ENCODE results near the gene SIK1. TPM values are rescaled to one million over a fixed set of nuclear protein-coding genes. Genes with fewer than 3 reads are reported as not detected.
"Not testable (repeated sequence)": the region's sequence is repeated elsewhere in the genome, so short reads cannot be mapped to it uniquely, and the experiment has no call there.

The SIK1 gene
- total RNA-seq, 1 donor from 2014 or later, result 34.1 TPM

DNA sequence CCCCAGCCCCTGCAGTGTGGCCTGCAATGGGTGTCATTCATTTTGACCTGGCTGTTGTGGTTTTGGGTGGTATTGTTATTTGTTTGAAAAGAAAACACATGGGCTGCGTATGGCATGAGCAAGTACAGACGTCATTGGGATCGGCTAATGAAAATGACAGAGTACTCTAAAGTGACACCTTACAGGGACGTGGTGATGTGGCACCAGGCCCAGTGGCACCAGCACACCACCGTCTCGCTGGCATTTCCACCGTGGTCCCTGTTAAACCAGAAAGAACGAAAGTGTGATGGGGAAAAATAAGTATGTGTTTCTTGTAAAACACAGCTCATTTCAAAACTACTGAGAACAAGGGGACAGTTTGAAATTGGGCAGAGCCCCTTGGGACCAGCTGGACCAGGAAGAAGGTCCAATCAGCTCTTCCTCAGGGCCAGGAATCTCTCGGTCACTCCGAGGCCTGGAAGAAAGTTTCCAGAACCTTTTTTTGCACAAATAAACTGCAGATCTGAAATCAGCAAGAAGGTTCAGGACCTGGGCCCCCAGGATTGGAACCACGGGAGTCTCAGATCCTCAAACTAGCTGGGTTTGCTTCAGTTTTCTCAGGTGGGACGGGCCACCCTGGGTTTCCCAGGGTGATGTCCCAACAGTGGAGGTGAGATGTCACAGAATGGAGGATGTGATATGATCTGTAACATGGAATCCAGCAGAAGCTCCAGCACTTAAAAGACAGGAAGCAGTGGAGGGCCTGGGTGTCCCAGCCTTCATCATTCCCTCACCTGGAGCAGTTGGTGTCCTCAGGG is 6.6 kb upstream of the SIK1 start:
- DNase-seq (ENCODE audit: extremely low spot score, unreplicated experiment); H3K36me3 Mint-ChIP-seq (ENCODE audit: unreplicated experiment); H3K27ac Mint-ChIP-seq (ENCODE audit: unreplicated experiment); H3K4me3 Mint-ChIP-seq (ENCODE audit: unreplicated experiment); H3K9me3 Mint-ChIP-seq (ENCODE audit: unreplicated experiment); H3K27me3 Mint-ChIP-seq (ENCODE audit: unreplicated experiment); H3K4me1 Mint-ChIP-seq (ENCODE audit: unreplicated experiment): not testable (repeated sequence)

DNA sequence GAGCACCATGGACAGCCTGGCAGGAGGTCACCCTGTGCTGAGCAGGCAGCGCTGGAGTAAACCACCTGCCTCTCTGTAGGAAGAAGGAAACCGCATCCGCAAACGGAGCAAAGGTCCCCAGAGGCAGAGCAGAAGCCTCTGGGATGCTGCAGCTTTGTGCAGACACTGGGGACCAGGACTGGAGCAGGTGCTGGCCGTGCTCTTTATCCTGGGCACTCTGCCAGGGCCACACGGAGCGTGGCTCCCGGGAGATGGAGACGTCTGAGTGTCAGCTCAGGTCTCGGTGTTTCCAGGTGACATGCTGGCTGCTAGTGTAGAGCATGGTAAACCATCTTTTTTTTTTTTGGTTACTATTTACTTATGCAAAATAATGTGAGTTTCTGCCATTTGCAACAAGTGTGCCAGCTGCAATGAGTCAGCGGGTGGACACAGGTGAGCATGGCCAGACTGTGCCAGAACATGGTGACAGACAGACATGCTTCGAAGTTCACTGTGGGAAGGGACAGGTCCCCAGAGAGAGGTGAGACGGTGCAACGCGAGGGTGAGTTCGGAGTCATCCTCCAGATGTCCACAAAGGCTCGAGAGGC is 4.0 kb upstream of the SIK1 start:
- not testable (repeated sequence) for H3K4me3 Mint-ChIP-seq (ENCODE audit: unreplicated experiment); H3K27me3 Mint-ChIP-seq (ENCODE audit: unreplicated experiment); DNase-seq (ENCODE audit: extremely low spot score, unreplicated experiment); H3K36me3 Mint-ChIP-seq (ENCODE audit: unreplicated experiment); H3K4me1 Mint-ChIP-seq (ENCODE audit: unreplicated experiment); H3K9me3 Mint-ChIP-seq (ENCODE audit: unreplicated experiment); H3K27ac Mint-ChIP-seq (ENCODE audit: unreplicated experiment)

DNA sequence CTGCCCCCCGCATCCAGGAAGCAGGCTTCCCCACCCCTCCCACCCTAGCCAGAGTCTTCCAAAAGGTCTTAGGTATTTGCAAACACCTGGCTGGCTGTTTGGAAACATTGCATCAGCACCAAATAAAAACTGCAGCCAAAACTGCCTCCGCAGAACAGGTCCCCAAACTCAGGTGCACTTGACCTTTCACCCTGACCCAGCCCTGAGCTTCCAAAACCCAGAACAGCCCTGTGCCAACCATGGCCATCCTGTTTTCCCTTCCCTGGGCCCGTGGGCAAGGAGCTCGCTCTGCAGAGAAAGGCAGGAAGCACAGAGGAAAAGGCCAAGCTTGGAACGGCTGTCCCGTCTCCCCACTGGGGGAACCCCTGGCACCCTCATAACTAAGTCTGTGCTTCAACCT is 2.0 kb upstream of the SIK1 start:
- H3K9me3 Mint-ChIP-seq (ENCODE audit: unreplicated experiment); H3K4me3 Mint-ChIP-seq (ENCODE audit: unreplicated experiment); H3K27ac Mint-ChIP-seq (ENCODE audit: unreplicated experiment); H3K4me1 Mint-ChIP-seq (ENCODE audit: unreplicated experiment); H3K27me3 Mint-ChIP-seq (ENCODE audit: unreplicated experiment); DNase-seq (ENCODE audit: extremely low spot score, unreplicated experiment); H3K36me3 Mint-ChIP-seq (ENCODE audit: unreplicated experiment): not testable (repeated sequence)

DNA sequence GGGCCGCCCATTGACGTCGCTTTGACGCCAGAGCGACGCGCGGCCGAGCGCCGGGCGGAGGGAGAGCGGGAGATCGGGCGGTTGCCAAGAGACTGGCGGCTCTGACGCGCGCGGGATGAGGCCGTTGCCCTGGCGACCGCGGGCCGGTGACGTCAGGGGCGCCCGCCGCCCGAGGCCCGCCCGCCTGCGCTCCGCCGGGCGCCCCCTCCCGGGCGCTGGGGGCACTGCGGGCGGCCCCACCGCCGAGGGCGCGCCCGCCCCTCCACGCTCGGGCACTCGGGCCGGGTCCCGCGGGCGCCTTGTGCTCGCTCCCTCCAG is 270 bp upstream of the SIK1 start:
- not testable (repeated sequence) for H3K9me3 Mint-ChIP-seq (ENCODE audit: unreplicated experiment); H3K4me1 Mint-ChIP-seq (ENCODE audit: unreplicated experiment); H3K27ac Mint-ChIP-seq (ENCODE audit: unreplicated experiment); DNase-seq (ENCODE audit: extremely low spot score, unreplicated experiment); H3K4me3 Mint-ChIP-seq (ENCODE audit: unreplicated experiment); H3K36me3 Mint-ChIP-seq (ENCODE audit: unreplicated experiment); H3K27me3 Mint-ChIP-seq (ENCODE audit: unreplicated experiment)

DNA sequence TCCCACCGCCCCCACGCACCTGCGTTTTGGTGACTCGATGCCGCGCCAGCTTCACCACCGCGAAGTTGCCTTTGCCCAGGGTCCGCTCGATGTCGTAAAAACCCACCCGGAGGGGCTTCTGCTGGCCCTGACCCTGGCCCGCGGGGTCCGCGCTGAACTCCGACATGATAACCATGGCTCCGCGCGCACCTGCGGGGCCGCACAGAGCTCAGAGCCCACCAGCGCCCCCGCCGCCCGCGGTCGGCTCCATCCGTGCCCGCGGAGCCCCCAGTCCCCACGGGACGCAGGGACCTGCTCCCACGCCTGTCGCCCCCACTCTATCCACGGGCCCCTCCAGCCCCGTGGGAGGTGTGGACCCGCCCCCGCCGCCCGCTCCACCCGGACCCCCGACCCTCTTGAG is 927 bp downstream of the SIK1 start:
- not testable (repeated sequence) for H3K36me3 Mint-ChIP-seq (ENCODE audit: unreplicated experiment); H3K27me3 Mint-ChIP-seq (ENCODE audit: unreplicated experiment); DNase-seq (ENCODE audit: extremely low spot score, unreplicated experiment); H3K27ac Mint-ChIP-seq (ENCODE audit: unreplicated experiment); H3K4me1 Mint-ChIP-seq (ENCODE audit: unreplicated experiment); H3K9me3 Mint-ChIP-seq (ENCODE audit: unreplicated experiment); H3K4me3 Mint-ChIP-seq (ENCODE audit: unreplicated experiment)

DNA sequence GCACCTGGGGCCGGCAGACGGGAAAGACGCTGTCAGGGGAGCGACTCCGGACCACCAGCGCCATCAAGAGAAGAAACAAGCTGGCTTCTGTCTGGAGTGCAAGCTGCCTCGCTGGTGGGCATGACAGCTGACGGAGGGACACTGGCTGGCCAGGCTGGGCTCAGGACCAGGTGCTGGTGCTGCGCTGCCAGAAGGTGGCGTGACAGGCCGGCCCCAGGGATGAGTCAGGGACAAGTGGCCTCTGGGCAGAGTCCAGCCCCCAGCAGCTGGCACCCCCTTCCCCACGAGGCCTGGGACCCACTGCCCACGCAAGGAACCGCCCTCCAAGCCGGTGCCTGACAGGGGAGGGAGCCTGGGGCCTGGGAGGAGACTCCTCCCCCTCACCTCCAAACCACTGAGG is 7.5 kb downstream of the SIK1 start:
- not testable (repeated sequence) for H3K36me3 Mint-ChIP-seq (ENCODE audit: unreplicated experiment); H3K4me1 Mint-ChIP-seq (ENCODE audit: unreplicated experiment); H3K27ac Mint-ChIP-seq (ENCODE audit: unreplicated experiment); DNase-seq (ENCODE audit: extremely low spot score, unreplicated experiment); H3K27me3 Mint-ChIP-seq (ENCODE audit: unreplicated experiment); H3K4me3 Mint-ChIP-seq (ENCODE audit: unreplicated experiment); H3K9me3 Mint-ChIP-seq (ENCODE audit: unreplicated experiment)

DNA sequence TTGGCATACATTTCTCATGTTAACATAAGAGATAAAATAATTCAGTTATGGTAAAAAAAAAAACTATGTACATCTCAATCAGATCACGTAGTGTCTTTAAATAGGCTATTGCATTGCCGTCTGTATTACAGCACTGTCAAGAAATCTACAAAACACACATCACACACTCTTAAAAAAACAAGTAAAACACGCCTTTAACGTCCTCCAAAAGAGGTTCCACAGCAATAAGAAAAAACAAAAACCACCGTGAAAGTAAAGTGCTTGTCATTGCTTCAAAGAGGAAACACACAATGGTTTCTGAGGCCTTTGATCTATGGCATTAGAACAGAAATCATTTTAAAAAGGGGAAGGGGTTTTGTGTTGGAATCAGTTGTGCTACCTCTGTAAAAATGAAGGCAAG is 12.4 kb downstream of the SIK1 start:
- not testable (repeated sequence) for H3K9me3 Mint-ChIP-seq (ENCODE audit: unreplicated experiment); H3K4me1 Mint-ChIP-seq (ENCODE audit: unreplicated experiment); H3K27ac Mint-ChIP-seq (ENCODE audit: unreplicated experiment); H3K4me3 Mint-ChIP-seq (ENCODE audit: unreplicated experiment); DNase-seq (ENCODE audit: extremely low spot score, unreplicated experiment); H3K27me3 Mint-ChIP-seq (ENCODE audit: unreplicated experiment); H3K36me3 Mint-ChIP-seq (ENCODE audit: unreplicated experiment)

DNA sequence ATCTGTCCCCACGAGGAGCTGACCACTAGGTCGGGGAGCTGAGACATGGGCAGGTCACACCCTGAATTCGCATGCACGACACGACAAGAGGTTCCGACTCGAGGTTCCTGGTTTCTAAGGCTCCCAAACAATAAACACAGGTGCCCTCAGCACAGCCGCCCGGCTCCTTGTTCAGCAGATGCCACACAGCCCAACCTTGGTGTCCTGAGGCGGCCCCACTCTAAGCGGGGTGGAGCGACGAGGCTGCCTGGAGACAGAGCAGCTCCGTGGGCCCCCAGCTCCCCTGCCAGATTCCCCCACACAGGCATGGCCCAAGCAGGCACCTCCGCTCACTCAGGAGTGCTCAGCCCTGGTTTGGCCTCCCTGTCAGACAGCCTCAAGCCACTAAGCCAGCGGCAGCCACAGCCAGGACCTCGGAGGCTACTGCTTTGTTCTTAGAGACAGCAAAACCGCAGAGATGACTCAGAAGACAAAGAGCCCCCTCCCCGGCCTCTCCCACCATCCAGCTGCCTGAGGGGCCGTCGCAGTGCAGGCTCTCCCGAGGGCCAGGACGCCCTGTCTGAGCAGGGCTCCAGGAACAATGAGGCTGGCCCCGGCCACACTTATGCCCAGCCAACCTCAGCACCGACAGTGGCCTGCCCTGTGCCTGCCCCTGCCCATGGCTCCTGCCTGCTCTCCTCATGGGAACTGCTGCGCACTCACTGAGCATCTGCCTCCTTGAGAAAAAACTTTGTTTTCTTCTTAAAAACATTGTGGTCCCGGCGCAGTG is 14.7 kb downstream of the SIK1 start:
- not testable (repeated sequence) for H3K27me3 Mint-ChIP-seq (ENCODE audit: unreplicated experiment); H3K9me3 Mint-ChIP-seq (ENCODE audit: unreplicated experiment); H3K4me3 Mint-ChIP-seq (ENCODE audit: unreplicated experiment); DNase-seq (ENCODE audit: extremely low spot score, unreplicated experiment); H3K36me3 Mint-ChIP-seq (ENCODE audit: unreplicated experiment); H3K4me1 Mint-ChIP-seq (ENCODE audit: unreplicated experiment); H3K27ac Mint-ChIP-seq (ENCODE audit: unreplicated experiment)

DNA sequence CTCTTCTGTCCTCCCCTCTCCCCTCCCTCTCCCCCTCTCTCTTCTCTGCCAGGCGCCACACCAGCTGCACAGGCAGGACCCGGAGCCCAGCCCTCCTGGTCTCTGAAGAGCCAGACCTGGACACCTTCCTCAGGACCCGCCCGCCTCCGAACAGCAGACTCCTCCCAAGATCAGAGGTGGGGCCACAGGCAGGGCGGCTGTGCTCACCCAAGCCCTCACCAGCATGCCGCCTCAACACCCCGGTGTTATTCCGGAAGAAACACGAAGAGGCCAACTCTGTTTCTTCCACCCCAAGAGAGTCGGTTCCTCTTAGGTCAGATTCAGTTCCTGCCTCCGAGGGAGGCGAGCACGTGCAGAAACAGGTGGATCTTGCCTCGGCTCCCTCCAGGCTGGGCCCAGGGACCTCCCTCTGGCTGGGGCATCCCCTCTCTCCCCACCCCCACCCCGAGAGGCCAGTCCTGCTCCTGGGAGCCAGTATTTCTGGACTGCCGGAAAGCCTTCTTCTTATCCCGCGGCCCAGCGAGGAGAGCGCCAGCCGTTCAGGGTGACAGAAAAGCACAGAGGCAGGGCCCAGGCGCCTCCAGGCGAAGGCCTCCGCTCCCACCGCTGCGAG is 16.4 kb downstream of the SIK1 start:
- H3K27ac Mint-ChIP-seq (ENCODE audit: unreplicated experiment); H3K4me1 Mint-ChIP-seq (ENCODE audit: unreplicated experiment); H3K27me3 Mint-ChIP-seq (ENCODE audit: unreplicated experiment); H3K9me3 Mint-ChIP-seq (ENCODE audit: unreplicated experiment); H3K36me3 Mint-ChIP-seq (ENCODE audit: unreplicated experiment); DNase-seq (ENCODE audit: extremely low spot score, unreplicated experiment); H3K4me3 Mint-ChIP-seq (ENCODE audit: unreplicated experiment): not testable (repeated sequence)

DNA sequence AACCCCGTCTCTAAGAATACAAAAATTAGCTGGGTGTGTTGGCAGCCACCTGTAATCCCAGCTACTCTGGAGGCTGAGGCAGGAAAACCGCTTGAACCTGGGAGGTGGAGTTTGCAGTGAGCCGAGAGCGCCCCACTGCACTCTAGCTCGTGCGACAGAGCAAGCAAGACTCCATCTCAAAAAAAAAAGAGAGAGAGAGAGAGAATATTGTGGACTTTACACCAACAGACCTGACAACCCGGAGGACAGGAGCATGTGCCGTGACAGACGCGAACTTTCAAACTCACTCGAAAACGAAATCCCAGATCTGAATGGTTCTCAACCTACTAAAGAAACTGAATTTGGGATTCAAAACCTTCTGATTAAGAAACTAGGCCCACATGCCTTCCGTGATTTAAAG is 19.8 kb downstream of the SIK1 start:
- not testable (repeated sequence) for H3K27me3 Mint-ChIP-seq (ENCODE audit: unreplicated experiment); H3K4me3 Mint-ChIP-seq (ENCODE audit: unreplicated experiment); H3K9me3 Mint-ChIP-seq (ENCODE audit: unreplicated experiment); H3K27ac Mint-ChIP-seq (ENCODE audit: unreplicated experiment); DNase-seq (ENCODE audit: extremely low spot score, unreplicated experiment); H3K36me3 Mint-ChIP-seq (ENCODE audit: unreplicated experiment); H3K4me1 Mint-ChIP-seq (ENCODE audit: unreplicated experiment)

DNA sequence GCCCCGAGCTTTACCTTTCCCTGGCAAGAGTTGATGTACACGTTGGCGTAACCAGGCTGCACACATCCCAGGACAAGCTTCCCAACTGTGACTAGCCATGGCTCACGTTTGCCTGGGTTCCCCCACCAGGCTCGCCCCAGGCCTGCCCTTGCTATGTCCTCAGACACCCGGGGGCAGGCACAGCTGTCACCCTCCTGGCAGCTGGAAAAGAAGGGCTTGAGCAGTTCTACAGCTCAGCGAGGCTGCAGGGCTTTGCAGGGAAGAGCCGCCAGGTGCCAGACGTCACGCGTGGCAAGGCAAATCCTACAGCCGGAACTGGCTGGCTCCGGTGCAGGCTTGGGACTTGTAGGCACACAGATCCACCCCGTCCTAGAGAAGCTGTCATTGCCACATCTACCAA is 22.5 kb downstream of the SIK1 start:
- not testable (repeated sequence) for H3K27ac Mint-ChIP-seq (ENCODE audit: unreplicated experiment); H3K27me3 Mint-ChIP-seq (ENCODE audit: unreplicated experiment); DNase-seq (ENCODE audit: extremely low spot score, unreplicated experiment); H3K4me1 Mint-ChIP-seq (ENCODE audit: unreplicated experiment); H3K4me3 Mint-ChIP-seq (ENCODE audit: unreplicated experiment); H3K36me3 Mint-ChIP-seq (ENCODE audit: unreplicated experiment); H3K9me3 Mint-ChIP-seq (ENCODE audit: unreplicated experiment)

Measured in osteocyte (in vitro differentiated cells).